GM12878 (cell line): Measurements from ENCODE around the gene TESPA1. TPM values are rescaled to one million over a fixed set of nuclear protein-coding genes. Genes with fewer than 3 reads are reported as not detected.

Source experiments
- ATAC-seq: fragments of 200-7000 bp; cut with Tn5 transposase; 3 replicates; pipeline ENCODE4 v1.9.1; 2020; ENCODE audit warnings: mild to moderate bottlenecking, moderate library complexity
- BruUV-seq: library from RNA; stranded (reverse); fragments of 400-500 nt; replicated peaks from 2 replicates; lab custom pipeline; 2021; lab: Mats Ljungman, UMichigan
- CTCF ChIA-PET: fragments of 300-600 bp; sonication (Branson Sonifier 250); formaldehyde crosslinking; extraction: SDS; loops from one replicate; lab custom pipeline; 2021; ENCODE audit warnings: inconsistent platforms; lab: Yijun Ruan, JAX
- POLR2A ChIA-PET: fragments of 350-600 bp; formaldehyde crosslinking; extraction: SDS; loops from one replicate; lab custom pipeline; 2021; ENCODE audit warnings: inconsistent platforms; lab: Charles Lee
- RAD21 ChIA-PET: fragments of 300-600 bp; sonication (Branson Sonifier 250); formaldehyde crosslinking; loops from one replicate; lab custom pipeline; 2023; ENCODE audit warnings: antibody characterized with exemption; ENCODE audit not compliant: unreplicated experiment; lab: Charles Lee
- SMC1A ChIA-PET: fragments of 300-600 bp; sonication (Branson Sonifier 250); formaldehyde crosslinking; loops from one replicate; lab custom pipeline; 2023; ENCODE audit not compliant: unreplicated experiment, uncharacterized antibody; lab: Charles Lee
- DNase-seq: peaks from one replicate; pipeline ENCODE4 v3.0.0-alpha.2; 2011; ENCODE audit warnings: low read depth, low spot score
- FAIRE-seq: peaks from 3 replicates; lab custom pipeline; 2011; peaks lifted over from hg19 to GRCh38; lab: Jason Lieb, UNC
- H2AFZ ChIP-seq: 2 replicates; pipeline ENCODE4 v1.6.0; 2011; ENCODE audit warnings: low read depth, low read length, control low read depth; ENCODE audit not compliant: control insufficient read depth
- H3K27ac ChIP-seq: 2 replicates; pipeline ENCODE4 v1.5.1; 2011; ENCODE audit warnings: control low read depth; ENCODE audit not compliant: control insufficient read depth, insufficient read depth
- H3K27me3 ChIP-seq, 2 experiments: replicated peaks in 1 of 2; 2 replicates each; pipeline versions ENCODE4 v1.6.0 to v1.6.1; 2011; ENCODE audit warnings: low read length in 1 of 2; ENCODE audit not compliant: control insufficient read depth in 2 of 2, insufficient read depth in 2 of 2
- H3K36me3 ChIP-seq, 2 experiments: 2 replicates each; pipeline ENCODE4 v1.5.1; 2011; ENCODE audit warnings: low read length in 1 of 2; ENCODE audit not compliant: control insufficient read depth in 2 of 2, insufficient read depth in 2 of 2
- H3K4me1 ChIP-seq: 2 replicates; pipeline ENCODE4 v1.6.1; 2011; ENCODE audit warnings: mild to moderate bottlenecking, low read length, moderate library complexity, mixed read lengths; ENCODE audit not compliant: control insufficient read depth, insufficient read depth
- H3K4me2 ChIP-seq: 2 replicates; pipeline ENCODE4 v1.6.0; 2011; ENCODE audit warnings: control low read depth; ENCODE audit not compliant: control insufficient read depth, insufficient read depth
- H3K4me3 ChIP-seq: fragments of 200-600 bp; sonication (generic); 2 replicates; pipeline ENCODE4 v1.5.1; 2016
- H3K79me2 ChIP-seq: 2 replicates; pipeline ENCODE4 v1.6.0; 2011; ENCODE audit warnings: low read length; ENCODE audit not compliant: control insufficient read depth, insufficient read depth
- H3K9ac ChIP-seq: 2 replicates; pipeline ENCODE4 v1.8.0; 2011; ENCODE audit warnings: low read length, control low read depth, mixed read lengths; ENCODE audit not compliant: control insufficient read depth, insufficient read depth
- H3K9me3 ChIP-seq: replicated peaks from 3 replicates; pipeline ENCODE4 v1.5.1; 2011; ENCODE audit warnings: mild to moderate bottlenecking, low read length; ENCODE audit not compliant: control insufficient read depth, insufficient read depth
- H4K20me1 ChIP-seq: 2 replicates; pipeline ENCODE4 v1.6.0; 2011; ENCODE audit not compliant: control insufficient read depth, insufficient read depth
- CEBPB ChIP-seq, 2 experiments: fragments of 150-350 bp in 1 of 2; IDR thresholded peaks; 2 replicates each; pipeline ENCODE4 v1.6.1; 2012 to 2014; ENCODE audit warnings: low read depth in 2 of 2, low read length in 2 of 2, borderline replicate concordance in 1 of 2, inconsistent platforms in 1 of 2
- E4F1 ChIP-seq: fragments of 450-650 bp; IDR thresholded peaks from 2 replicates; pipeline ENCODE4 v1.6.1; 2018; ENCODE audit warnings: borderline replicate concordance, mild to moderate bottlenecking; ENCODE audit not compliant: partially characterized antibody
- EP300 ChIP-seq, 2 experiments: fragments of 150-350 bp in 1 of 2; IDR thresholded peaks; 2 replicates each; pipeline ENCODE4 v1.6.1; 2011 to 2012; ENCODE audit warnings: low read depth in 2 of 2, low read length in 2 of 2, borderline replicate concordance in 1 of 2, improper control_type of control experiment in 1 of 2, inconsistent platforms in 1 of 2; ENCODE audit not compliant: control insufficient read depth in 1 of 2
- MXI1 ChIP-seq: fragments of 150-350 bp; IDR thresholded peaks from 2 replicates; pipeline ENCODE4 v1.6.1; 2011; ENCODE audit warnings: low read depth, mild to moderate bottlenecking, inconsistent platforms, low read length, improper control_type of control experiment
- NBN ChIP-seq: fragments of 450-650 bp; IDR thresholded peaks from 2 replicates; pipeline ENCODE4 v1.6.1; 2016
- NR2C1 ChIP-seq: fragments of 450-650 bp; IDR thresholded peaks from 2 replicates; pipeline ENCODE4 v1.6.1; 2017; ENCODE audit warnings: antibody characterized with exemption, mild to moderate bottlenecking, moderate library complexity
- PAX8 ChIP-seq: fragments of 450-650 bp; IDR thresholded peaks from 2 replicates; pipeline ENCODE4 v1.6.1; 2017; ENCODE audit warnings: mild to moderate bottlenecking, moderate library complexity
- RAD51 ChIP-seq: fragments of 450-650 bp; IDR thresholded peaks from 2 replicates; pipeline ENCODE4 v1.6.1; 2016; ENCODE audit warnings: moderate library complexity, mild to moderate bottlenecking, inconsistent platforms
- TBL1XR1 ChIP-seq: IDR thresholded peaks from 2 replicates; pipeline ENCODE4 v1.6.1; 2012; ENCODE audit warnings: low read depth, low read length, improper control_type of control experiment
- WRNIP1 ChIP-seq: IDR thresholded peaks from 2 replicates; pipeline ENCODE4 v1.6.1; 2011; ENCODE audit warnings: low read depth, low read length, improper control_type of control experiment, borderline replicate concordance
- ZBTB4 ChIP-seq: fragments of 450-650 bp; formaldehyde crosslinking; IDR thresholded peaks from 2 replicates; pipeline ENCODE4 v1.4.0; 2022; ENCODE audit warnings: mild to moderate bottlenecking, moderate library complexity
- ZNF24 ChIP-seq: fragments of 450-650 bp; IDR thresholded peaks from 2 replicates; pipeline ENCODE4 v1.6.1; 2017; ENCODE audit warnings: antibody characterized with exemption, mild to moderate bottlenecking
- ZNF622 ChIP-seq: fragments of 450-650 bp; IDR thresholded peaks from 2 replicates; pipeline ENCODE4 v1.6.1; 2017; ENCODE audit warnings: mild to moderate bottlenecking, inconsistent platforms
- WGBS: methylation state at CpG from one replicate; pipeline ENCODE4 v1.1.6; 2016; ENCODE audit warnings: low lambda C conversion rate; ENCODE audit not compliant: insufficient replicate concordance, insufficient coverage; ENCODE audit errors: missing lambda C conversion rate; 5-methylcytosine and 5-hydroxymethylcytosine counted together
- in situ Hi-C: fragments of 300-500 bp; cut with MboI; formaldehyde crosslinking; loops from 9 replicates; pipeline ENCODE4 v1.14.3; 2018; ENCODE audit warnings: mixed read lengths
- intact Hi-C: fragments of 100-400 bp; cut with micrococcal nuclease; formaldehyde crosslinking; loops from one replicate; pipeline ENCODE4 v1.14.2; 2022; ENCODE audit not compliant: unreplicated experiment
- polyA plus RNA-seq, 11 experiments: library from polyadenylated mRNA; depleted of rRNA in 4 of 11; unstranded in 6 of 11; stranded (reverse) in 5 of 11; fragments of >200 nt; fragmentation: Nextera tagmentation in 4 of 11; fragmentation: Illumina TruSeq in 1 of 11; extraction: Ambion mirVana in 4 of 11; extraction: Trizol in 1 of 11; gene quantifications; 1 replicate in 1 of 11; 2 replicates in 10 of 11; pipeline versions ENCODE4 v1.2.1 to v1.2.3, GENCODE V29; 2011 to 2016; ENCODE audit warnings: inconsistent platforms in 2 of 11, missing spikeins in 2 of 11, low read depth in 1 of 11
- total RNA-seq, 4 experiments: library from RNA; depleted of rRNA in 3 of 4; stranded (reverse); fragments of >200 nt in 3 of 4; fragmentation: Illumina TruSeq in 1 of 4; extraction: Trizol in 1 of 4; gene quantifications; 2 replicates each; pipeline versions ENCODE4 v1.2.1 to v1.2.3, GENCODE V29; 2013 to 2021
- TF ChIP-seq, protein P1 (sequence below): fragments of 450-650 bp; IDR thresholded peaks from 2 replicates; pipeline ENCODE4 v1.6.1; 2016; ENCODE audit warnings: mild to moderate bottlenecking
- TF ChIP-seq, protein P2 (sequence below): fragments of 450-650 bp; IDR thresholded peaks from 2 replicates; pipeline ENCODE4 v1.6.1; 2017; ENCODE audit warnings: low read depth, mild to moderate bottlenecking, moderate library complexity

Gene TESPA1
- total and polyA plus RNA-seq, 10 of the 15 experiments (the other 5 are each of a cell fraction or from before 2014, with no cell fraction given), result 13.8 to 56.2 (median 23.9) TPM

- intact Hi-C loops, result no loop called here
- no peak overlapping the region for H2AFZ ChIP-seq
- SMC1A ChIA-PET, result interaction anchor here (0.8 to 1.2 kb wide), 2 partner anchors 10 to 173 kb away, joined by 3 read pairs; no protein-coding TSS in a partner anchor
- H3K36me3 ChIP-seq, result no peaks in the 10 kb centered on the region
- H4K20me1 ChIP-seq, result no peaks in the 10 kb centered on the region
- CTCF ChIA-PET, result interaction anchor here (1.0 kb wide), 1 partner anchor 10 kb away, joined by 3 read pairs; no protein-coding TSS in a partner anchor
- H3K4me2 ChIP-seq, result no peak overlapping the region
- DNase-seq (no peak), ATAC-seq (no peak), FAIRE-seq (no peak)
- WGBS, result 29% methylated on average over 8 of the region's 8 CpGs
- H3K9ac ChIP-seq, result no peak overlapping the region
- no peaks in the 10 kb centered on the region; the same call in 1 of the 3 replicates for H3K9me3 ChIP-seq
- no peak overlapping the region for H3K27ac ChIP-seq
- no peaks in the 10 kb centered on the region for H3K4me1 ChIP-seq
- H3K4me3 ChIP-seq, result no peak overlapping the region
- no peaks in the 10 kb centered on the region for H3K27me3 ChIP-seq
- BruUV-seq, result no TSS peak
- in situ Hi-C loops, result no loop called here
- no peaks in the 10 kb centered on the region for H3K79me2 ChIP-seq
- RAD21 ChIA-PET, result no interaction called here
- POLR2A ChIA-PET, result no interaction called here
- TF ChIP-seq NR2C1, result no peak
- no peak for TF ChIP-seq ZNF24
- TF ChIP-seq NBN, result no peak
- TF ChIP-seq, protein P1, sequence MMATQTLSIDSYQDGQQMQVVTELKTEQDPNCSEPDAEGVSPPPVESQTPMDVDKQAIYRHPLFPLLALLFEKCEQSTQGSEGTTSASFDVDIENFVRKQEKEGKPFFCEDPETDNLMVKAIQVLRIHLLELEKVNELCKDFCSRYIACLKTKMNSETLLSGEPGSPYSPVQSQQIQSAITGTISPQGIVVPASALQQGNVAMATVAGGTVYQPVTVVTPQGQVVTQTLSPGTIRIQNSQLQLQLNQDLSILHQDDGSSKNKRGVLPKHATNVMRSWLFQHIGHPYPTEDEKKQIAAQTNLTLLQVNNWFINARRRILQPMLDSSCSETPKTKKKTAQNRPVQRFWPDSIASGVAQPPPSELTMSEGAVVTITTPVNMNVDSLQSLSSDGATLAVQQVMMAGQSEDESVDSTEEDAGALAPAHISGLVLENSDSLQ, result no peak
- TF ChIP-seq TBL1XR1, result no peak
- no peak for TF ChIP-seq CEBPB (IDR thresholded peaks at IDR 0.05; ENCODE audit: borderline replicate concordance in 1 of 2, low read depth in 2 of 2, low read length in 2 of 2)
- TF ChIP-seq E4F1, result no peak
- no peak for TF ChIP-seq PAX8
- no peak for TF ChIP-seq ZBTB4 (CRISPR knock-in tag)
- TF ChIP-seq WRNIP1, result no peak
- TF ChIP-seq, protein P2, sequence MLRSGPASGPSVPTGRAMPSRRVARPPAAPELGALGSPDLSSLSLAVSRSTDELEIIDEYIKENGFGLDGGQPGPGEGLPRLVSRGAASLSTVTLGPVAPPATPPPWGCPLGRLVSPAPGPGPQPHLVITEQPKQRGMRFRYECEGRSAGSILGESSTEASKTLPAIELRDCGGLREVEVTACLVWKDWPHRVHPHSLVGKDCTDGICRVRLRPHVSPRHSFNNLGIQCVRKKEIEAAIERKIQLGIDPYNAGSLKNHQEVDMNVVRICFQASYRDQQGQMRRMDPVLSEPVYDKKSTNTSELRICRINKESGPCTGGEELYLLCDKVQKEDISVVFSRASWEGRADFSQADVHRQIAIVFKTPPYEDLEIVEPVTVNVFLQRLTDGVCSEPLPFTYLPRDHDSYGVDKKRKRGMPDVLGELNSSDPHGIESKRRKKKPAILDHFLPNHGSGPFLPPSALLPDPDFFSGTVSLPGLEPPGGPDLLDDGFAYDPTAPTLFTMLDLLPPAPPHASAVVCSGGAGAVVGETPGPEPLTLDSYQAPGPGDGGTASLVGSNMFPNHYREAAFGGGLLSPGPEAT, result no peak
- no peak for TF ChIP-seq RAD51
- no peak for TF ChIP-seq MXI1
- TF ChIP-seq EP300 (IDR thresholded peaks at IDR 0.05; ENCODE audit: borderline replicate concordance in 1 of 2, control insufficient read depth in 1 of 2, low read depth in 2 of 2, low read length in 2 of 2), result no peak
- no peak for TF ChIP-seq ZNF622
Observed at GRCh38 chr12:54924972-54925707, 59.4 kb downstream of the TESPA1 start.
